Vagina (tissue), 2 donors: ENCODE measurements around the gene TXNRD2.

Experiments
- POLR2AphosphoS5 ChIP-seq, 2 donors: sonication (generic); formaldehyde crosslinking; IDR thresholded peaks; one replicate each; pipeline ENCODE4 v1.9.0; 2017; ENCODE audit warnings: antibody characterized with exemption in 2 of 2, mild to moderate bottlenecking in 2 of 2, low read depth in 1 of 2; ENCODE audit not compliant: insufficient read depth in 1 of 2
- TF ChIP-seq, protein P1 (sequence below), 3 experiments: fragments of 450-650 bp in 2 of 3; fragments of 200-600 bp in 1 of 3; sonication (generic) in 1 of 3; IDR thresholded peaks; one replicate each; pipeline ENCODE4 v1.5.1; 2017 to 2019; ENCODE audit warnings: antibody characterized with exemption in 3 of 3, mild to moderate bottlenecking in 2 of 3, moderate library complexity in 2 of 3

DNA sequence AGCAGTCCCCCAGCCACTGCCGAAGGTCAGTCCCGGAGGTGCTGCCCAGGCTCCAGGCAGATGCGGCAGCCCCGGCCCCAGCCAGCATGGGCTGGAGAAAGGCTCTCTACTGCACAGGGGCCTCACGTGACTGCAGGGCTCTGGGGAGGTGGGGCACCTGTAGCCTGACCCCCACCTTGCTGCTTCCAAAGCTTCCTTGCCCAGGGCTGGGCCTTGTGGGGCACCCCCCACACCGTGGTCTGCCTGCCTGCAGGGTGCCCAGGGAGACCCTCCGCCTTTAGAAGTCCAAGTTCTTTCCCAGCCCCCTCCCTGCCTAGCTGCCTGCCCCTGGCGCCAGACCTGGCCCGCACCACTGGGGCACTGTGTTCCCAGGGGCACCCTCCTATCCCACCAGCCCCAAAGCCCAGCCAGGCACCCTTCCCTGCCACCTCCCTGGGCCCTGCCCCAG lies 28.4 kb upstream of the TXNRD2 start:
- TF ChIP-seq, protein P1, sequence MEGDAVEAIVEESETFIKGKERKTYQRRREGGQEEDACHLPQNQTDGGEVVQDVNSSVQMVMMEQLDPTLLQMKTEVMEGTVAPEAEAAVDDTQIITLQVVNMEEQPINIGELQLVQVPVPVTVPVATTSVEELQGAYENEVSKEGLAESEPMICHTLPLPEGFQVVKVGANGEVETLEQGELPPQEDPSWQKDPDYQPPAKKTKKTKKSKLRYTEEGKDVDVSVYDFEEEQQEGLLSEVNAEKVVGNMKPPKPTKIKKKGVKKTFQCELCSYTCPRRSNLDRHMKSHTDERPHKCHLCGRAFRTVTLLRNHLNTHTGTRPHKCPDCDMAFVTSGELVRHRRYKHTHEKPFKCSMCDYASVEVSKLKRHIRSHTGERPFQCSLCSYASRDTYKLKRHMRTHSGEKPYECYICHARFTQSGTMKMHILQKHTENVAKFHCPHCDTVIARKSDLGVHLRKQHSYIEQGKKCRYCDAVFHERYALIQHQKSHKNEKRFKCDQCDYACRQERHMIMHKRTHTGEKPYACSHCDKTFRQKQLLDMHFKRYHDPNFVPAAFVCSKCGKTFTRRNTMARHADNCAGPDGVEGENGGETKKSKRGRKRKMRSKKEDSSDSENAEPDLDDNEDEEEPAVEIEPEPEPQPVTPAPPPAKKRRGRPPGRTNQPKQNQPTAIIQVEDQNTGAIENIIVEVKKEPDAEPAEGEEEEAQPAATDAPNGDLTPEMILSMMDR (IDR thresholded peaks at IDR 0.05), result no peak
- no peak for TF ChIP-seq POLR2AphosphoS5 (IDR thresholded peaks at IDR 0.05; ENCODE audit: insufficient read depth in 1 of 2, low read depth in 1 of 2)
